ENCODE results near the gene MLH3. TPM values are rescaled to one million over a fixed set of nuclear protein-coding genes. Genes with fewer than 3 reads are reported as not detected.

The MLH3 gene
- total RNA-seq, 2 experiments from 2014 or later, result 17.0 to 17.3 TPM

DNA sequence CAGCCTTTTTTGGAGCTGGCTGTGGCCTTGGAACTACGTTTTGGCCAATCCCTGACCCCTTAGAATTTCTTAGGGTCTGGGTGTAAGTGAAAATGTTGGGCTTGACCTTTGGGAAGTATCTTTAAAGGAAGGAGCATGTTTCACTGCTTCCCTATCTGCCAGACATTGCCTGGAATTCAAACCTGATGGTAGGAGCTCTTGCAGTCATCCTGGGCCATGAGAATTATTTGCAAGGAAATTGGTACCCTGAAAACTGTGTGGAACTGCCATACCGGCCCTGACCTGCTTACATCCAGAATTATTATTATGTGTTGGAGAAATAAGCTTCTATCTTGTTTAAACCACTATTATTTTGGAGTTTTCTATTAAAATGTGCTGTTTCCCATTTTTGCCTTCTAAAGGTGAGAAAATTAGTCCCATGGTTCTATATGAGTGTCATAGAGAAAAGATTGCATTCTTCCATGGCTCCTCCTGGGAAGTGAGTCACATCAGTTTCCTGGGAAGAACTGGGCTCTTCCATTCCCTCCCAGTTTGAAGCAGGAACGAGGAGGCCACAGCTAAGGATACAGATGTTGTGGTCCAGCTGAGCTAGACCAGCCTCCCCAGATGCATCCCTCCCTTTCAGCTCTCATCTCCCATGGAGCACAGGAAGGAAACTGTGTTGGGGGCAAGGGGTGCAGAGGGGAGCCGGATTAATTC lies 86.3 kb downstream of the MLH3 start:
- POLR2A ChIA-PET, result no interaction called here
- no peak overlapping the region for H3K4me3 Mint-ChIP-seq
- H3K4me1 Mint-ChIP-seq, result no peaks in the 10 kb centered on the region

More for the DNA sequence above, 86.3 kb downstream of the MLH3 start:
- CTCF ChIA-PET, result interaction anchor here (1.2 to 2.2 kb wide), 6 partner anchors 10 to 104 kb away, joined by 3 to 6 read pairs (median 4); partner anchors contain the start of gene PGF
- no peak overlapping the region for H3K27ac Mint-ChIP-seq
- no peak for DNase-seq
- H3K9me3 Mint-ChIP-seq, result no peaks in the 10 kb centered on the region
- peaks cover 9% of the 10 kb centered on the region for H3K27me3 Mint-ChIP-seq
- no peaks in the 10 kb centered on the region for H3K36me3 Mint-ChIP-seq (ENCODE audit: low read depth)

Other genes starting within 250 kb of the MLH3 start
- gene PROX2, start 175.3 kb downstream of the MLH3 start, total RNA-seq, result not detected
- gene DLST, start 169.6 kb downstream of the MLH3 start, total RNA-seq, result 100 to 1,000 TPM in 1 of 2 experiments, 10 to 100 TPM in 1; 92.6 to 106 TPM
- 1 to 10 TPM; 4.5 to 4.6 TPM for gene RPS6KL1, start 128.2 kb downstream of the MLH3 start, total RNA-seq
- under 1 TPM; 0.12 to 0.15 TPM for gene PGF, start 95.9 kb downstream of the MLH3 start, total RNA-seq
- 10 to 100 TPM; 53.0 to 58.1 TPM for gene EIF2B2, start 48.5 kb downstream of the MLH3 start, total RNA-seq
- gene ACYP1, start 12.6 kb upstream of the MLH3 start, total RNA-seq, result 10 to 100 TPM; 52.4 to 62.0 TPM
- gene ZC2HC1C, start 18.2 kb upstream of the MLH3 start, total RNA-seq, result 1 to 10 TPM; 3.1 to 3.3 TPM
- gene NEK9, start 75.6 kb upstream of the MLH3 start, total RNA-seq, result 10 to 100 TPM; 74.9 to 81.6 TPM
- gene TMED10, start 125.1 kb upstream of the MLH3 start, total RNA-seq, result 100 to 1,000 TPM; 175 to 213 TPM
- 10 to 100 TPM; 28.0 to 35.7 TPM for gene FOS, start 227.4 kb upstream of the MLH3 start, total RNA-seq